HUDEP-2 (cell line): ENCODE results near the gene NTSR1.

Source experiments
- DNase-seq, 76 experiments: peaks; one replicate each; lab custom pipeline; 2025; ENCODE audit not compliant: unreplicated experiment in 76 of 76; lab: John Stamatoyannopoulos, UW

Gene NTSR1

GRCh38 chr20:62752671-62753501, 44.2 kb downstream of the NTSR1 start:
- no peak for DNase-seq

GRCh38 chr20:62753626-62754025, 45.0 kb downstream of the NTSR1 start:
- no peak for DNase-seq

GRCh38 chr20:62754122-62754990, 45.7 kb downstream of the NTSR1 start:
- DNase-seq = no peak

GRCh38 chr20:62754991-62755356, 46.3 kb downstream of the NTSR1 start:
- DNase-seq = no peak

GRCh38 chr20:62755817-62756724, 47.4 kb downstream of the NTSR1 start:
- DNase-seq = no peak

- DNase-seq = no peak
Measured at GRCh38 chr20:62758226-62758912, 49.7 kb downstream of the NTSR1 start.

- DNase-seq = no peak
Measured at GRCh38 chr20:62759981-62760431, 51.4 kb downstream of the NTSR1 start.

- DNase-seq = no peak
Measured at GRCh38 chr20:62760471-62760855, 51.8 kb downstream of the NTSR1 start.

- no peak for DNase-seq
Measured at GRCh38 chr20:62760856-62761758, 52.5 kb downstream of the NTSR1 start.

- no peak for DNase-seq
Measured at GRCh38 chr20:62761759-62762131, 53.1 kb downstream of the NTSR1 start.

- no peak for DNase-seq
Measured at GRCh38 chr20:62762376-62762775, 53.7 kb downstream of the NTSR1 start.

- DNase-seq = no peak
Measured at GRCh38 chr20:62762801-62763368, 54.2 kb downstream of the NTSR1 start.

GRCh38 chr20:62763404-62763803, 54.8 kb downstream of the NTSR1 start:
- DNase-seq = no peak

GRCh38 chr20:62764156-62764935, 55.7 kb downstream of the NTSR1 start:
- DNase-seq = no peak

GRCh38 chr20:62765021-62765420, 56.4 kb downstream of the NTSR1 start:
- DNase-seq = no peak

- no peak for DNase-seq
Measured at GRCh38 chr20:62765432-62766070, 56.9 kb downstream of the NTSR1 start.

- DNase-seq = no peak
Measured at GRCh38 chr20:62766071-62766450, 57.4 kb downstream of the NTSR1 start.

- no peak for DNase-seq
Measured at GRCh38 chr20:62766716-62767115, 58.1 kb downstream of the NTSR1 start.
